Spleen (tissue), 11 donors: Measurements from ENCODE around the gene CEP112. TPM values are rescaled to one million over a fixed set of nuclear protein-coding genes. Genes with fewer than 3 reads are reported as not detected.

Experiments used
- DNase-seq: peaks from one replicate; pipeline ENCODE4 v3.0.0-alpha.2; 2020
- H3K27ac ChIP-seq, 8 donors: fragments of 200-600 bp; sonication (generic) in 7 of 8; 1 replicate in 4 of 8; 2 replicates in 4 of 8; pipeline versions ENCODE4 v1.5.0 to v1.8.0; 2016 to 2021; ENCODE audit warnings: inconsistent platforms in 4 of 8, mild to moderate bottlenecking in 4 of 8, moderate library complexity in 1 of 8
- H3K27me3 ChIP-seq, 7 donors: fragments of 200-600 bp; sonication (generic) in 6 of 7; replicated peaks in 1 of 7; 1 replicate in 4 of 7; 2 replicates in 3 of 7; pipeline versions ENCODE4 v1.5.0 to v1.8.0; 2016 to 2021; ENCODE audit warnings: inconsistent platforms in 3 of 7, mild to moderate bottlenecking in 1 of 7
- H3K36me3 ChIP-seq, 6 donors: fragments of 200-600 bp; sonication (generic) in 5 of 6; 1 replicate in 4 of 6; 2 replicates in 2 of 6; pipeline versions ENCODE4 v1.5.0 to v1.8.0; 2016 to 2021; ENCODE audit warnings: inconsistent platforms in 2 of 6
- H3K4me1 ChIP-seq, 6 donors: fragments of 200-600 bp; sonication (generic) in 5 of 6; 1 replicate in 3 of 6; 2 replicates in 3 of 6; pipeline versions ENCODE4 v1.5.0 to v1.8.0; 2016 to 2021; ENCODE audit warnings: inconsistent platforms in 3 of 6
- H3K4me3 ChIP-seq, 8 donors: fragments of 200-600 bp; sonication (generic) in 7 of 8; 1 replicate in 4 of 8; 2 replicates in 4 of 8; pipeline versions ENCODE4 v1.5.0 to v1.8.0; 2016 to 2021; ENCODE audit warnings: inconsistent platforms in 4 of 8, mild to moderate bottlenecking in 4 of 8, moderate library complexity in 2 of 8
- H3K9me3 ChIP-seq, 8 donors: fragments of 200-600 bp; sonication (generic) in 7 of 8; 1 replicate in 4 of 8; 2 replicates in 4 of 8; pipeline versions ENCODE4 v1.5.0 to v1.8.0; 2016 to 2021; ENCODE audit warnings: inconsistent platforms in 4 of 8
- POLR2A ChIP-seq, 3 donors: fragments of 450-650 bp; IDR thresholded peaks; one replicate each; pipeline ENCODE4 v1.5.1; 2017; ENCODE audit warnings: antibody characterized with exemption in 3 of 3, mild to moderate bottlenecking in 1 of 3
- POLR2AphosphoS5 ChIP-seq, 3 donors: sonication (generic); formaldehyde crosslinking; IDR thresholded peaks; one replicate each; pipeline ENCODE4 v1.5.1; 2017; ENCODE audit warnings: antibody characterized with exemption in 3 of 3
- WGBS, 5 donors: extraction: QIAGEN DNeasy Blood & Tissue Kit in 3 of 5; methylation state at CpG; one replicate each; pipeline versions ENCODE4 v1.1.5 to v1.1.7; 2013 to 2018; 5-methylcytosine and 5-hydroxymethylcytosine counted together
- intact Hi-C: fragments of 100-400 bp; cut with DNase I; formaldehyde crosslinking; loops from one replicate; pipeline ENCODE4 v1.15.0; 2023; ENCODE audit warnings: low total_unique reads
- polyA plus RNA-seq, 3 donors: library from polyadenylated mRNA; stranded (reverse); fragments of 200-250 nt; gene quantifications; one replicate each; pipeline ENCODE4 v1.2.1, GENCODE V29; 2013
- total RNA-seq, 7 donors: library from RNA; depleted of rRNA in 3 of 7; stranded (reverse); fragments of >200 nt in 3 of 7; fragmentation: NEBNext Ultra II Directional in 4 of 7; extraction: Animal tissue kit (Norgen Biotek cat#: 25700) in 4 of 7; gene quantifications; one replicate each; pipeline versions ENCODE4 v1.1.0 to v1.2.1, GENCODE V29; 2016 to 2021
- TF ChIP-seq, protein P1 (sequence below), 11 experiments: fragments of 200-600 bp in 7 of 11; fragments of 450-650 bp in 4 of 11; sonication (generic) in 4 of 11; IDR thresholded peaks in 8 of 11; conservative IDR thresholded peaks in 3 of 11; 1 replicate in 7 of 11; 2 replicates in 4 of 11; pipeline versions ENCODE4 v1.4.0 to v1.8.0; 2016 to 2021; ENCODE audit warnings: antibody characterized with exemption in 11 of 11, inconsistent platforms in 4 of 11, mild to moderate bottlenecking in 1 of 11
- donor health status: healthy with polysubstance abuse.
- donor health status: DM: no; HTN: no; CAD: no; lungs with moderate emphysema.
- donor health status: DM: no; HTN: no; CAD: no.
- donor health status: Bipolar disorder and iron deficiency.
- donor health status: healthy.
- donor health status: DM: no; HTN: no; CAD: no.
- donor health status: DM: yes; HTN: yes; CAD: no.

CEP112 gene
- total and polyA plus RNA-seq, 10 donors: 3.1 to 31.0 (median 16.8) TPM

DNA sequence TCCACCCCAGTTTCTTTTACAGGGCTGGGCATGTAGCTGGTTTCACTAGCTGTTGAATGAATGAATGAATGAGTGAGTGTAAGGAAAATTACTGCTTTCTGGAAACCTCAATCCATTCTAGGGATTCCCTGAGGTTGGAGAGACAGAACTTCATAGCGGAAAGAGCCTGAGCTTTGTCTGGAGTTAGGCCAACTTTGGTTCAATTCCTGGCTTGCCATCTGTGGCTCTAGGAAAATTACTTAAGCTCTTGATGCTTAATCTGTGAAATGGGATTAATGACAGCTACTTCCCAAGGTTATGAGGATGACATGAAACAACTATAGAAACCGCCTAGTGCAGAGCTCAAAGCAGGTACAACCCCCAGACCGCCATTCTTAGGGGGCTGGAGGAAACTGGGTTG is 554.1 kb downstream of the CEP112 start:
- Histone ChIP-seq H3K27me3 (no peaks in the 10 kb centered on the region), H3K4me1 (no peaks in the 10 kb centered on the region), H3K36me3 (no peaks in the 10 kb centered on the region), H3K9me3 (peaks cover 0 to 12% (median 3%) of the 10 kb centered on the region in 8 donors), H3K27ac (peak overlapping the region in 1 of 8 donors; percentile 35), H3K4me3 (no peak overlapping the region)
- DNase-seq: no peak
- intact Hi-C loops: no loop called here
- no peak for TF ChIP-seq POLR2A (IDR thresholded peaks at IDR 0.05)
- TF ChIP-seq, protein P1, sequence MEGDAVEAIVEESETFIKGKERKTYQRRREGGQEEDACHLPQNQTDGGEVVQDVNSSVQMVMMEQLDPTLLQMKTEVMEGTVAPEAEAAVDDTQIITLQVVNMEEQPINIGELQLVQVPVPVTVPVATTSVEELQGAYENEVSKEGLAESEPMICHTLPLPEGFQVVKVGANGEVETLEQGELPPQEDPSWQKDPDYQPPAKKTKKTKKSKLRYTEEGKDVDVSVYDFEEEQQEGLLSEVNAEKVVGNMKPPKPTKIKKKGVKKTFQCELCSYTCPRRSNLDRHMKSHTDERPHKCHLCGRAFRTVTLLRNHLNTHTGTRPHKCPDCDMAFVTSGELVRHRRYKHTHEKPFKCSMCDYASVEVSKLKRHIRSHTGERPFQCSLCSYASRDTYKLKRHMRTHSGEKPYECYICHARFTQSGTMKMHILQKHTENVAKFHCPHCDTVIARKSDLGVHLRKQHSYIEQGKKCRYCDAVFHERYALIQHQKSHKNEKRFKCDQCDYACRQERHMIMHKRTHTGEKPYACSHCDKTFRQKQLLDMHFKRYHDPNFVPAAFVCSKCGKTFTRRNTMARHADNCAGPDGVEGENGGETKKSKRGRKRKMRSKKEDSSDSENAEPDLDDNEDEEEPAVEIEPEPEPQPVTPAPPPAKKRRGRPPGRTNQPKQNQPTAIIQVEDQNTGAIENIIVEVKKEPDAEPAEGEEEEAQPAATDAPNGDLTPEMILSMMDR (IDR thresholded peaks at IDR 0.05 in 8 of 11, conservative IDR thresholded peaks at IDR 0.05 in 3 of 11): no peak
- 75 to 91% (median 88%) methylated on average over 3 of the region's 3 CpGs for WGBS, 5 donors

DNA sequence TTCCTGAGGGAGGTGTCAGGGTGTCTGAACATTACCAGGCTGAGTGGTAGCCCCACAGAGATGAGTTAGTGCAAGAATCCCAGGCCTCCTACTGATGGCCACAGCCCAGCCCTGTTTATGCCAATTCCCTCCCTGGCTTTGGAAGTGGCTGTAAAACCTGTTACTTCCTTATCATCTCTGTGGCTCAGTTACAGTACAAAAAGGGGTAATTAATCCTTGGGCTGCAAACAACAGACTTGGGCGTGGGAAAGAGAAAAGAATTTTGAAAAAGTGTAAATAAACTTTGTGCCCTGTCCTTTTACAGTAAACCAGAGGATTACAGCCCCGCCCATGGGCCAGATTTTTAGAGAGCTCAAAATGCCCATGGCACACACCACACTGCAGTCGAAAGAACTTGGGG is 557.4 kb downstream of the CEP112 start:
- DNase-seq: no peak
- TF ChIP-seq POLR2AphosphoS5 (IDR thresholded peaks at IDR 0.05): no peak
- TF ChIP-seq, protein P1 (IDR thresholded peaks at IDR 0.05 in 8 of 11, conservative IDR thresholded peaks at IDR 0.05 in 3 of 11): no peak
- no peak for TF ChIP-seq POLR2A (IDR thresholded peaks at IDR 0.05)
- Histone ChIP-seq H3K36me3 (no peaks in the 10 kb centered on the region), H3K27ac (no peak overlapping the region), H3K4me1 (no peaks in the 10 kb centered on the region), H3K27me3 (no peaks in the 10 kb centered on the region), H3K4me3 (no peak overlapping the region), H3K9me3 (no peaks in the 10 kb centered on the region)
- WGBS, 5 donors: 82 to 97% (median 91%) methylated on average over 3 of the region's 3 CpGs
- intact Hi-C loops: no loop called here

DNA sequence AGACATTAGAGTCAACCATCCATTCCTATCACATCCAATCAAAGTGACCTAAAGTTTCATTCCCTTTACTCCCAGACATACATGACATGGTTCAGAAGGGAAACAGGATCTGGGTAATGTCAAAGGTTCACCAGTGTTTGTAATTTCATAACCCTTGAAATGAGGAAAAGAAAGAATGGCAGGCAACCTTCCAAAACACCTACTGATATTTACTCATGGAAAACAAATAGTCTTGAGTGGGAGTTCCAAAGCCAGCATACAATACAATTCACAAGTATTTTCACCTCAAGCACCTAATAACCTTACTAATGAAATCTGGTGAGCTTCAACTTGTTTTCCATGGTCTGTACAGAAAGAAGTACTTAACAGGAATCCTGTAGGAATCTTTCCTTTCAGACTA is 557.9 kb downstream of the CEP112 start:
- H3K27ac ChIP-seq: no peak overlapping the region
- H3K9me3 ChIP-seq: no peaks in the 10 kb centered on the region
- H3K27me3 ChIP-seq: no peaks in the 10 kb centered on the region
- H3K4me3 ChIP-seq: no peak overlapping the region
- H3K36me3 ChIP-seq: no peaks in the 10 kb centered on the region
- intact Hi-C loops: no loop called here
- TF ChIP-seq POLR2A (IDR thresholded peaks at IDR 0.05): no peak
- TF ChIP-seq, protein P1 (IDR thresholded peaks at IDR 0.05 in 8 of 11, conservative IDR thresholded peaks at IDR 0.05 in 3 of 11): no peak
- TF ChIP-seq POLR2AphosphoS5 (IDR thresholded peaks at IDR 0.05): no peak
- DNase-seq: no peak
- no peaks in the 10 kb centered on the region for H3K4me1 ChIP-seq

DNA sequence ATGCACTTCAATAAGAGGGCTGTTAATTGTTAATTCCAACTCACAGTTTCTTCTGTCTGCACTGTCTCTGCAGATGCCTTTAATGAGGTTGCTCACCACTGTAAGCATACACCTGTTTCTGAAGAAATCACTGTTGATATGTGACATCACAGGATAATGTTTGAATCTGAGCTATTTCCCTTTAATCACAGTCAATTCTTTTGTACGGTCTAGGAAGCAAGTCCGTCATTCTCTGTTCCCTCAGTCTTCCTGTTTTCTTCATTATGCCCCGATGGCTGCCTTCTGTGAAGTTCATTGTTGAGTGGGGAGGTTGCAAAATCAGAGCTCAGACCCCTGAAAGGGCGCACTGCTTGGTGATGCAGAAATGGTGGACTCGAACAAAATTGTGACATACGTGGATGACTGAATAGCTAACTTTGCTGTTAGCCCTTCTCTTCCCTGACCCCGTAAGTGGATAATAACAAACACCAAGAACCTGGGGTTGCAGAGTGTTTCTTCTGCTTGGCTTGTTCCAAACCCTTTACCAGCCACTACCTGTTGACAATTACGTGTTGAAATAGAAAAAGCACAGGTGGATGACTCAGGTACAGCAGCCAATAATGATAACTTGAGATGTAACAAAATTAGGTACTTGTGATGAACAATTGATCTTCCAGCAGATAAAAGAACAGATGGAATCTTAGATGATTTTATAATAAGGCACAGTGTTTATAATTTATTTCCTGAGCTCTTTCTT is 558.6 kb downstream of the CEP112 start:
- Histone ChIP-seq H3K27me3 (no peaks in the 10 kb centered on the region), H3K27ac (no peak overlapping the region), H3K4me1 (no peaks in the 10 kb centered on the region), H3K36me3 (no peaks in the 10 kb centered on the region), H3K4me3 (no peak overlapping the region), H3K9me3 (no peaks in the 10 kb centered on the region)
- intact Hi-C loops: no loop called here
- WGBS, 5 donors: 70 to 84% (median 79%) methylated on average over 8 of the region's 8 CpGs
- no peak for DNase-seq
- TF ChIP-seq, protein P1 (IDR thresholded peaks at IDR 0.05 in 8 of 11, conservative IDR thresholded peaks at IDR 0.05 in 3 of 11): no peak
- TF ChIP-seq POLR2AphosphoS5 (IDR thresholded peaks at IDR 0.05) (no peak), POLR2A (IDR thresholded peaks at IDR 0.05) (no peak)
